SK-N-MC (cell line): ENCODE data around the gene EVI5L.

Experiments
- EZH2 ChIP-seq: fragments of 200-600 bp; sonication (generic); IDR thresholded peaks from one replicate; pipeline ENCODE4 v1.6.1; 2017; ENCODE audit warnings: antibody characterized with exemption
- POLR2AphosphoS5 ChIP-seq: IDR thresholded peaks from 2 replicates; pipeline ENCODE4 v1.6.1; 2012; ENCODE audit warnings: mild to moderate bottlenecking, low read depth, low read length, borderline replicate concordance

DNA sequence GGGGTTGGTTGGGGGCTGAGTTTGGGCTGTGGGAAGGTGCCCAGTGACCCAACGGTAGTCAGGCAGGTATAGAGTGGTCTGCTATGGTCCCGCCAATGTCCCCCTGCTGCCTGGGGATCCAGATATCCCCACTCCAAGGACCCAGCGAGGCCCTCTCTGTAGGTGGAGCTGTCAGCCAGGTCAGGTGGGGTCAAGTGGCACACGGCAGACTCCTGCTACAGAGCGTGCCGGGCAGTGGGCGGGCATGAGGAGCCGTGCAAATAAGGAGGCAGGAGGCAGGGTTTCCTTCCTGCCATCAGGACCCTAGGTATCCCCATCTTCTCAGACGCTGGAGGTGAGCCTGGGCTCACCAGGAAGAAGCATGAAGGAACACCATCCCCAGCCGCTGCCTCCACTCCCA is 14.9 kb downstream of the EVI5L start:
- TF ChIP-seq EZH2 (no peak), POLR2AphosphoS5 (no peak)
